Glutamatergic neuron (in vitro differentiated cells): ENCODE measurements around the gene HNRNPL. TPM values are rescaled to one million over a fixed set of nuclear protein-coding genes. Genes with fewer than 3 reads are reported as not detected.
"Not testable (repeated sequence)": the region's sequence is repeated elsewhere in the genome, so short reads cannot be mapped to it uniquely, and the experiment has no call there.

Experiments used
- DNase-seq: peaks from one replicate; pipeline ENCODE4 v3.0.0; 2022
- H3K27ac Mint-ChIP-seq: one replicate; pipeline ENCODE4 v1.8.0; 2020; ENCODE audit warnings: mild to moderate bottlenecking, mixed read lengths, inconsistent platforms; ENCODE audit not compliant: unreplicated experiment
- H3K27me3 Mint-ChIP-seq: one replicate; pipeline ENCODE4 v1.8.0; 2020; ENCODE audit warnings: mild to moderate bottlenecking, moderate library complexity, mixed read lengths, inconsistent platforms; ENCODE audit not compliant: unreplicated experiment
- H3K36me3 Mint-ChIP-seq: one replicate; pipeline ENCODE4 v1.8.0; 2020; ENCODE audit warnings: mild to moderate bottlenecking, mixed read lengths, inconsistent platforms; ENCODE audit not compliant: unreplicated experiment
- H3K4me1 Mint-ChIP-seq: one replicate; pipeline ENCODE4 v1.8.0; 2020; ENCODE audit warnings: mild to moderate bottlenecking, low read depth, mixed read lengths, inconsistent platforms; ENCODE audit not compliant: unreplicated experiment
- H3K4me3 Mint-ChIP-seq: one replicate; pipeline ENCODE4 v1.8.0; 2020; ENCODE audit warnings: mild to moderate bottlenecking, mixed read lengths, inconsistent platforms; ENCODE audit not compliant: unreplicated experiment
- H3K9me3 Mint-ChIP-seq: one replicate; pipeline ENCODE4 v1.8.0; 2020; ENCODE audit warnings: mild to moderate bottlenecking, moderate library complexity, mixed read lengths, inconsistent platforms; ENCODE audit not compliant: unreplicated experiment
- CTCF ChIP-seq: fragments of 200-600 bp; sonication (generic); IDR thresholded peaks from one replicate; pipeline ENCODE4 v1.5.0; 2021; ENCODE audit not compliant: partially characterized antibody, unreplicated experiment
- total RNA-seq: library from RNA; stranded (reverse); fragmentation: NEBNext Ultra II Directional; extraction: Animal tissue kit (Norgen Biotek cat#: 25700); gene quantifications from one replicate; pipeline ENCODE4 v1.2.1, GENCODE V29; 2021; ENCODE audit not compliant: unreplicated experiment

The HNRNPL gene
- total RNA-seq, 1 donor from 2014 or later, result 371 TPM

- no peak for TF ChIP-seq CTCF
- DNase-seq, result no peak
- no peak overlapping the region for H3K27ac Mint-ChIP-seq
- no peak overlapping the region for H3K4me3 Mint-ChIP-seq
- peaks cover 3% of the 10 kb centered on the region for H3K27me3 Mint-ChIP-seq
- H3K4me1 Mint-ChIP-seq, result peaks cover 1% of the 10 kb centered on the region
- no peaks in the 10 kb centered on the region for H3K36me3 Mint-ChIP-seq
- peaks cover 3% of the 10 kb centered on the region for H3K9me3 Mint-ChIP-seq
These were observed 50.7 kb downstream of the HNRNPL start for GRCh38 chr19:38799104-38799503.

- H3K27ac Mint-ChIP-seq, H3K4me1 Mint-ChIP-seq, H3K27me3 Mint-ChIP-seq, H3K4me3 Mint-ChIP-seq, H3K36me3 Mint-ChIP-seq, DNase-seq, H3K9me3 Mint-ChIP-seq: not testable (repeated sequence)
These were observed 52.0 kb downstream of the HNRNPL start for GRCh38 chr19:38797781-38798180.

GRCh38 chr19:38796154-38796553, 53.6 kb downstream of the HNRNPL start:
- Mint-ChIP-seq H3K4me3 (no peak overlapping the region), H3K36me3 (no peaks in the 10 kb centered on the region), H3K4me1 (peaks cover 1% of the 10 kb centered on the region), H3K27ac (peak overlapping the region; percentile 95), H3K27me3 (peaks cover 3% of the 10 kb centered on the region), H3K9me3 (peaks cover 9% of the 10 kb centered on the region)
- TF ChIP-seq CTCF, result no peak
- DNase-seq, result no peak

- Mint-ChIP-seq H3K36me3 (no peaks in the 10 kb centered on the region), H3K27ac (no peak overlapping the region), H3K4me3 (no peak overlapping the region), H3K4me1 (peaks cover 1% of the 10 kb centered on the region), H3K9me3 (peaks cover 9% of the 10 kb centered on the region), H3K27me3 (peaks cover 3% of the 10 kb centered on the region)
- no peak for TF ChIP-seq CTCF
- DNase-seq, result no peak
These were observed 54.2 kb downstream of the HNRNPL start for GRCh38 chr19:38795549-38795948.

GRCh38 chr19:38793671-38794070, 56.1 kb downstream of the HNRNPL start:
- no peak for TF ChIP-seq CTCF
- no peak for DNase-seq
- H3K27me3 Mint-ChIP-seq, result peaks cover 4% of the 10 kb centered on the region

GRCh38 chr19:38793177-38793576, 56.6 kb downstream of the HNRNPL start:
- no peak for TF ChIP-seq CTCF
- Mint-ChIP-seq H3K4me1 (peaks cover 1% of the 10 kb centered on the region), H3K9me3 (peaks cover 6% of the 10 kb centered on the region), H3K27me3 (peaks cover 7% of the 10 kb centered on the region), H3K36me3 (no peaks in the 10 kb centered on the region), H3K4me3 (peak overlapping the region; percentile 18), H3K27ac (no peak overlapping the region)
- DNase-seq, result no peak

More at GRCh38 chr19:38793671-38794070, 56.1 kb downstream of the HNRNPL start:
- no peak overlapping the region for H3K27ac Mint-ChIP-seq
- peaks cover 6% of the 10 kb centered on the region for H3K9me3 Mint-ChIP-seq
- H3K36me3 Mint-ChIP-seq, result no peaks in the 10 kb centered on the region
- H3K4me1 Mint-ChIP-seq, result peaks cover 1% of the 10 kb centered on the region
- H3K4me3 Mint-ChIP-seq, result no peak overlapping the region
